Activated CD8-positive, alpha-beta memory T cell treated with anti-CD3 and anti-CD28 coated beads, Interleukin-2, amount 10 ng/mL, durations not matched to agents 7 days and 5 days (primary cell): ENCODE data around the gene RNASE9. TPM values are rescaled to one million over a fixed set of nuclear protein-coding genes. Genes with fewer than 3 reads are reported as not detected.

ENCODE experiments used
- total RNA-seq, 2 experiments: library from RNA; stranded (reverse); gene quantifications; one replicate each; pipeline ENCODE4 v1.2.3, GENCODE V29; 2021

The RNASE9 gene
- total RNA-seq, 2 experiments from 2014 or later, result not detected

Other genes with a start within 250 kb of the RNASE9 start
- gene CCNB1IP1, start 227.8 kb downstream of the RNASE9 start, total RNA-seq, result 10 to 100 TPM; 39.0 to 39.5 TPM
- gene PARP2, start 217.4 kb downstream of the RNASE9 start, total RNA-seq, result 10 to 100 TPM; 32.6 to 38.4 TPM
- gene TEP1, start 147.5 kb downstream of the RNASE9 start, total RNA-seq, result 10 to 100 TPM; 44.9 to 52.9 TPM
- under 1 TPM; 0.44 to 0.59 TPM for gene KLHL33, start 124.9 kb downstream of the RNASE9 start, total RNA-seq
- 10 to 100 TPM; 42.8 to 53.0 TPM for gene OSGEP, start 106.2 kb downstream of the RNASE9 start, total RNA-seq
- 100 to 1,000 TPM; 112 to 179 TPM for gene APEX1, start 105.8 kb downstream of the RNASE9 start, total RNA-seq
- gene PIP4P1, start 99.6 kb downstream of the RNASE9 start, total RNA-seq, result 10 to 100 TPM; 30.9 to 31.7 TPM
- 100 to 1,000 TPM; 173 to 194 TPM for gene PNP, start 91.6 kb downstream of the RNASE9 start, total RNA-seq
- gene RNASE10, start 55.5 kb downstream of the RNASE9 start, total RNA-seq, result under 1 TPM; 0.30 to 0.67 TPM
- not detected for gene RNASE11, start 27.0 kb upstream of the RNASE9 start, total RNA-seq
- not detected for gene RNASE12, start 30.3 kb upstream of the RNASE9 start, total RNA-seq
- gene OR6S1, start 80.6 kb upstream of the RNASE9 start, total RNA-seq, result not detected
- 1 to 10 TPM in 1 of 2 experiments, under 1 TPM in 1; 0.75 to 2.1 TPM for gene RNASE4, start 123.5 kb upstream of the RNASE9 start, total RNA-seq
- 1 to 10 TPM; 1.5 to 2.5 TPM for gene ANG, start 127.7 kb upstream of the RNASE9 start, total RNA-seq
- gene EDDM3A, start 184.8 kb upstream of the RNASE9 start, total RNA-seq, result not detected
- not detected for gene EDDM3B, start 207.4 kb upstream of the RNASE9 start, total RNA-seq
- 1 to 10 TPM in 1 of 2 experiments, under 1 TPM in 1; 0.35 to 1.9 TPM for gene RNASE6, start 220.2 kb upstream of the RNASE9 start, total RNA-seq
- gene RNASE1, start 241.8 kb upstream of the RNASE9 start, total RNA-seq, result not detected